GM12878 (cell line): ENCODE measurements around the gene CAPRIN2. TPM values are rescaled to one million over a fixed set of nuclear protein-coding genes. Genes with fewer than 3 reads are reported as not detected.

Experiments used
- ATAC-seq: fragments of 200-7000 bp; cut with Tn5 transposase; 3 replicates; pipeline ENCODE4 v1.9.1; 2020; ENCODE audit warnings: mild to moderate bottlenecking, moderate library complexity
- BruUV-seq: library from RNA; stranded (reverse); fragments of 400-500 nt; replicated peaks from 2 replicates; lab custom pipeline; 2021; lab: Mats Ljungman, UMichigan
- CTCF ChIA-PET: fragments of 300-600 bp; sonication (Branson Sonifier 250); formaldehyde crosslinking; extraction: SDS; loops from one replicate; lab custom pipeline; 2021; ENCODE audit warnings: inconsistent platforms; lab: Yijun Ruan, JAX
- POLR2A ChIA-PET: fragments of 350-600 bp; formaldehyde crosslinking; extraction: SDS; loops from one replicate; lab custom pipeline; 2021; ENCODE audit warnings: inconsistent platforms; lab: Charles Lee
- RAD21 ChIA-PET: fragments of 300-600 bp; sonication (Branson Sonifier 250); formaldehyde crosslinking; loops from one replicate; lab custom pipeline; 2023; ENCODE audit warnings: antibody characterized with exemption; ENCODE audit not compliant: unreplicated experiment; lab: Charles Lee
- SMC1A ChIA-PET: fragments of 300-600 bp; sonication (Branson Sonifier 250); formaldehyde crosslinking; loops from one replicate; lab custom pipeline; 2023; ENCODE audit not compliant: unreplicated experiment, uncharacterized antibody; lab: Charles Lee
- DNase-seq: peaks from one replicate; pipeline ENCODE4 v3.0.0-alpha.2; 2011; ENCODE audit warnings: low read depth, low spot score
- FAIRE-seq: peaks from 3 replicates; lab custom pipeline; 2011; peaks lifted over from hg19 to GRCh38; lab: Jason Lieb, UNC
- H2AFZ ChIP-seq: 2 replicates; pipeline ENCODE4 v1.6.0; 2011; ENCODE audit warnings: low read depth, low read length, control low read depth; ENCODE audit not compliant: control insufficient read depth
- H3K27ac ChIP-seq: 2 replicates; pipeline ENCODE4 v1.5.1; 2011; ENCODE audit warnings: control low read depth; ENCODE audit not compliant: control insufficient read depth, insufficient read depth
- H3K27me3 ChIP-seq, 2 experiments: replicated peaks in 1 of 2; 2 replicates each; pipeline versions ENCODE4 v1.6.0 to v1.6.1; 2011; ENCODE audit warnings: low read length in 1 of 2; ENCODE audit not compliant: control insufficient read depth in 2 of 2, insufficient read depth in 2 of 2
- H3K36me3 ChIP-seq, 2 experiments: 2 replicates each; pipeline ENCODE4 v1.5.1; 2011; ENCODE audit warnings: low read length in 1 of 2; ENCODE audit not compliant: control insufficient read depth in 2 of 2, insufficient read depth in 2 of 2
- H3K4me1 ChIP-seq: 2 replicates; pipeline ENCODE4 v1.6.1; 2011; ENCODE audit warnings: mild to moderate bottlenecking, low read length, moderate library complexity, mixed read lengths; ENCODE audit not compliant: control insufficient read depth, insufficient read depth
- H3K4me2 ChIP-seq: 2 replicates; pipeline ENCODE4 v1.6.0; 2011; ENCODE audit warnings: control low read depth; ENCODE audit not compliant: control insufficient read depth, insufficient read depth
- H3K4me3 ChIP-seq: fragments of 200-600 bp; sonication (generic); 2 replicates; pipeline ENCODE4 v1.5.1; 2016
- H3K79me2 ChIP-seq: 2 replicates; pipeline ENCODE4 v1.6.0; 2011; ENCODE audit warnings: low read length; ENCODE audit not compliant: control insufficient read depth, insufficient read depth
- H3K9ac ChIP-seq: 2 replicates; pipeline ENCODE4 v1.8.0; 2011; ENCODE audit warnings: low read length, control low read depth, mixed read lengths; ENCODE audit not compliant: control insufficient read depth, insufficient read depth
- H3K9me3 ChIP-seq: replicated peaks from 3 replicates; pipeline ENCODE4 v1.5.1; 2011; ENCODE audit warnings: mild to moderate bottlenecking, low read length; ENCODE audit not compliant: control insufficient read depth, insufficient read depth
- H4K20me1 ChIP-seq: 2 replicates; pipeline ENCODE4 v1.6.0; 2011; ENCODE audit not compliant: control insufficient read depth, insufficient read depth
- BMI1 ChIP-seq: fragments of 450-650 bp; IDR thresholded peaks from 2 replicates; pipeline ENCODE4 v1.6.1; 2016; ENCODE audit warnings: mild to moderate bottlenecking, moderate library complexity, borderline replicate concordance
- MYB ChIP-seq: fragments of 150-350 bp; IDR thresholded peaks from 2 replicates; pipeline ENCODE4 v1.6.1; 2014; ENCODE audit warnings: mild to moderate bottlenecking, low read depth, low read length, borderline replicate concordance
- MYC ChIP-seq: IDR thresholded peaks from 2 replicates; pipeline ENCODE4 v1.6.1; 2011; ENCODE audit warnings: mild to moderate bottlenecking, low read length, moderate library complexity, inconsistent platforms; ENCODE audit not compliant: insufficient read depth, insufficient replicate concordance, insufficient read length, severe bottlenecking
- NFXL1 ChIP-seq: fragments of 450-650 bp; IDR thresholded peaks from 2 replicates; pipeline ENCODE4 v1.6.1; 2017; ENCODE audit warnings: antibody characterized with exemption, mild to moderate bottlenecking, borderline replicate concordance
- PAX8 ChIP-seq: fragments of 450-650 bp; IDR thresholded peaks from 2 replicates; pipeline ENCODE4 v1.6.1; 2017; ENCODE audit warnings: mild to moderate bottlenecking, moderate library complexity
- SREBF1 ChIP-seq: IDR thresholded peaks from 2 replicates; pipeline ENCODE4 v1.6.1; 2012; ENCODE audit warnings: mild to moderate bottlenecking, low read length
- TARDBP ChIP-seq: IDR thresholded peaks from 2 replicates; pipeline ENCODE4 v1.6.1; 2016; ENCODE audit warnings: borderline replicate concordance
- WRNIP1 ChIP-seq: IDR thresholded peaks from 2 replicates; pipeline ENCODE4 v1.6.1; 2011; ENCODE audit warnings: low read depth, low read length, improper control_type of control experiment, borderline replicate concordance
- ZSCAN29 ChIP-seq: fragments of 450-650 bp; IDR thresholded peaks from 2 replicates; pipeline ENCODE4 v1.6.1; 2017; ENCODE audit warnings: mild to moderate bottlenecking, moderate library complexity
- WGBS: methylation state at CpG from one replicate; pipeline ENCODE4 v1.1.6; 2016; ENCODE audit warnings: low lambda C conversion rate; ENCODE audit not compliant: insufficient replicate concordance, insufficient coverage; ENCODE audit errors: missing lambda C conversion rate; 5-methylcytosine and 5-hydroxymethylcytosine counted together
- in situ Hi-C: fragments of 300-500 bp; cut with MboI; formaldehyde crosslinking; loops from 9 replicates; pipeline ENCODE4 v1.14.3; 2018; ENCODE audit warnings: mixed read lengths
- intact Hi-C: fragments of 100-400 bp; cut with micrococcal nuclease; formaldehyde crosslinking; loops from one replicate; pipeline ENCODE4 v1.14.2; 2022; ENCODE audit not compliant: unreplicated experiment
- polyA plus RNA-seq, 11 experiments: library from polyadenylated mRNA; depleted of rRNA in 4 of 11; unstranded in 6 of 11; stranded (reverse) in 5 of 11; fragments of >200 nt; fragmentation: Nextera tagmentation in 4 of 11; fragmentation: Illumina TruSeq in 1 of 11; extraction: Ambion mirVana in 4 of 11; extraction: Trizol in 1 of 11; gene quantifications; 1 replicate in 1 of 11; 2 replicates in 10 of 11; pipeline versions ENCODE4 v1.2.1 to v1.2.3, GENCODE V29; 2011 to 2016; ENCODE audit warnings: inconsistent platforms in 2 of 11, missing spikeins in 2 of 11, low read depth in 1 of 11
- total RNA-seq, 4 experiments: library from RNA; depleted of rRNA in 3 of 4; stranded (reverse); fragments of >200 nt in 3 of 4; fragmentation: Illumina TruSeq in 1 of 4; extraction: Trizol in 1 of 4; gene quantifications; 2 replicates each; pipeline versions ENCODE4 v1.2.1 to v1.2.3, GENCODE V29; 2013 to 2021
- TF ChIP-seq, protein P1 (sequence below): fragments of 450-650 bp; IDR thresholded peaks from 2 replicates; pipeline ENCODE4 v1.6.1; 2016; ENCODE audit warnings: mild to moderate bottlenecking

Gene CAPRIN2
- total and polyA plus RNA-seq, 10 of the 15 experiments (the other 5 are each of a cell fraction or from before 2014, with no cell fraction given), result 1.2 to 13.6 (median 8.2) TPM

DNA sequence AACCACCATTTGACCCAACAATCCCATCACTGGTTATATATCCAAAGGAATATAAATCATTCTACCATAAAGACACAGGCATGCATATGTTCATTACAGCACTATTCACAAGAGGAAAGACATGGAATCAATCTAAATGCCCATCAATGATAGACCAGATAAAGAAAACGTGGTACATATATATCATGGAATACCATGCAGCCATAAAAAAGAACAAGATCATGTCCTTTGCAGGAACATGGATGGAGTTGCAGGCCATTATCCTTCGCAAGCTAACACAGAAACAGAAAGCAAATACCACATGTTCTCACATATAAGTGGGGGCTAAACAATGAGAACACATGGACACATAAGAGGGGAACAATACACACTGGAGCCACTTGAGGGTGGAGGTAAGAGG is 15.7 kb downstream of the CAPRIN2 start:
- ChIA-PET RAD21 (no interaction called here), CTCF (interaction anchor here (1.3 kb wide), 1 partner anchor 14 kb away, joined by 6 read pairs; no protein-coding TSS in a partner anchor), SMC1A (no interaction called here), POLR2A (no interaction called here)
- no peaks in the 10 kb centered on the region; a peak in 1 of 4 replicates for H3K36me3 ChIP-seq
- H3K9me3 ChIP-seq, result no peaks in the 10 kb centered on the region; the same call in 2 of the 3 replicates
- in situ Hi-C loops (no loop called here), intact Hi-C loops (no loop called here)
- H3K4me1 ChIP-seq, result no peaks in the 10 kb centered on the region
- H3K4me2 ChIP-seq, result no peak overlapping the region
- H3K4me3 ChIP-seq, result no peak overlapping the region
- H3K79me2 ChIP-seq, result no peaks in the 10 kb centered on the region
- TF ChIP-seq ZSCAN29 (no peak), SREBF1 (no peak), BMI1 (no peak), WRNIP1 (no peak), PAX8 (no peak), MYC (no peak), TARDBP (no peak), NFXL1 (no peak), MYB (no peak)
- TF ChIP-seq, protein P1, sequence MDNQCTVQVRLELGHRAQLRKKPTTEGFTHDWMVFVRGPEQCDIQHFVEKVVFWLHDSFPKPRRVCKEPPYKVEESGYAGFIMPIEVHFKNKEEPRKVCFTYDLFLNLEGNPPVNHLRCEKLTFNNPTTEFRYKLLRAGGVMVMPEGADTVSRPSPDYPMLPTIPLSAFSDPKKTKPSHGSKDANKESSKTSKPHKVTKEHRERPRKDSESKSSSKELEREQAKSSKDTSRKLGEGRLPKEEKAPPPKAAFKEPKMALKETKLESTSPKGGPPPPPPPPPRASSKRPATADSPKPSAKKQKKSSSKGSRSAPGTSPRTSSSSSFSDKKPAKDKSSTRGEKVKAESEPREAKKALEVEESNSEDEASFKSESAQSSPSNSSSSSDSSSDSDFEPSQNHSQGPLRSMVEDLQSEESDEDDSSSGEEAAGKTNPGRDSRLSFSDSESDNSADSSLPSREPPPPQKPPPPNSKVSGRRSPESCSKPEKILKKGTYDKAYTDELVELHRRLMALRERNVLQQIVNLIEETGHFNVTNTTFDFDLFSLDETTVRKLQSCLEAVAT, result no peak
- H2AFZ ChIP-seq, result no peak overlapping the region
- no TSS peak for BruUV-seq
- H4K20me1 ChIP-seq, result no peaks in the 10 kb centered on the region
- no peak overlapping the region for H3K27ac ChIP-seq
- no peak for DNase-seq
- 92% methylated on average over 2 of the region's 2 CpGs for WGBS
- no peak for FAIRE-seq
- H3K9ac ChIP-seq, result no peak overlapping the region
- no peaks in the 10 kb centered on the region for H3K27me3 ChIP-seq
- no peak for ATAC-seq
